ENCODE measurements around the gene BLOC1S1.
"Not testable (repeated sequence)": the region's sequence is repeated elsewhere in the genome, so short reads cannot be mapped to it uniquely, and the experiment has no call there.

Gene BLOC1S1

GRCh38 chr12:55745361-55746173 is 29.7 kb downstream of the BLOC1S1 start:
- no peak for DNase-seq (ENCODE audit: low read depth, low spot score)

- DNase-seq (ENCODE audit: low read depth, low spot score), result no peak
Observed at GRCh38 chr12:55746174-55746912, 30.5 kb downstream of the BLOC1S1 start.

- no peak for DNase-seq (ENCODE audit: low read depth, low spot score)
Observed at GRCh38 chr12:55746913-55747231, 31.0 kb downstream of the BLOC1S1 start.

- no peak for DNase-seq (ENCODE audit: low read depth, low spot score)
Observed at GRCh38 chr12:55748230-55748993, 32.6 kb downstream of the BLOC1S1 start.

- no peak for DNase-seq (ENCODE audit: low read depth, low spot score)
Observed at GRCh38 chr12:55755246-55755645, 39.4 kb downstream of the BLOC1S1 start.

- DNase-seq (ENCODE audit: low read depth, low spot score), result no peak
Observed at GRCh38 chr12:55757701-55758100, 41.9 kb downstream of the BLOC1S1 start.

GRCh38 chr12:55758575-55758974 is 42.7 kb downstream of the BLOC1S1 start:
- not testable (repeated sequence) for DNase-seq (ENCODE audit: low read depth, low spot score)

- no peak for DNase-seq (ENCODE audit: low read depth, low spot score)
Observed at GRCh38 chr12:55760663-55761062, 44.8 kb downstream of the BLOC1S1 start.

- no peak for DNase-seq (ENCODE audit: low read depth, low spot score)
Observed at GRCh38 chr12:55762646-55763045, 46.8 kb downstream of the BLOC1S1 start.

GRCh38 chr12:55765736-55766290 is 50.0 kb downstream of the BLOC1S1 start:
- DNase-seq (ENCODE audit: low read depth, low spot score), result no peak

- DNase-seq (ENCODE audit: low read depth, low spot score), result no peak
Observed at GRCh38 chr12:55767156-55767555, 51.3 kb downstream of the BLOC1S1 start.

Data from activated naive CD8-positive, alpha-beta T cell treated with anti-CD3 and anti-CD28 coated beads, Interleukin-2, amount 50 U/mL, for 16 hours (primary cell).